Measurements from ENCODE around the gene BUD23. TPM values are rescaled to one million over a fixed set of nuclear protein-coding genes. Genes with fewer than 3 reads are reported as not detected.

BUD23 gene
- total and polyA plus RNA-seq, 2 experiments from 2014 or later: 62.1 to 117 TPM

DNA sequence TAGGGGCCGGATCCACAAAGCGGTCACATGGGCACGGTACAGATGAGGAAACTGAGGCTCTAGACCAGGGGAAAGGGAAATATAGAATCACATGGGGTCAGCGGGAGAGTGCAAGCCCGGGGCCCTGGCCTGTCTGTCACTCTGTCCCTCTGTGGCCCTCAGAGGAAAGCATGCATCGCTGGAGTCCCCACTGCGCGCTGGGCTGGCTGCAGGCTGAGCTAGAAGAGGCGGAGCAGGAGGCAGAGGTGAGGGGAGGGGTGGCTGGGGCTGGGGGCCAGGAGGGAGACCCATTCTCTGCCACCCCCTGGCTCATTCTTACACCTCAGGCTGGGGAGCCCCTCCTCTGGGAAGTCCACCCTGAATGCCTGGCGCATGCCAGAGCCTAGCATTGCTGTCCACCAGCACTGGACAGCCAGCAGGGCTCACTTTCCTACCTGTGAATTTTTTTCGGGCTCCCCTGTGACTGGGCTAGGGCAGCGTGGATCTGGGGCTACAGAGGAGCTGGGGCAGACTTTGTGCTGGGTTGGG is 13.5 kb upstream of the BUD23 start:
- H3K9me3 Mint-ChIP-seq: no peaks in the 10 kb centered on the region
- DNase-seq (ENCODE audit: low spot score) (no peak), ATAC-seq (no peak)
- H3K79me2 ChIP-seq (replicated peaks; ENCODE audit: insufficient read depth): no peaks in the 10 kb centered on the region
- TF ChIP-seq ZNF331 (CRISPR knock-in tag; IDR thresholded peaks at IDR 0.05; ENCODE audit: low read depth): no peak
- no peak for TF ChIP-seq CREB1 (CRISPR knock-in tag; IDR thresholded peaks at IDR 0.05; ENCODE audit: low read depth)
- no peak for TF ChIP-seq EZH2phosphoT487 (IDR thresholded peaks at IDR 0.05; ENCODE audit: unreplicated experiment)
- TF ChIP-seq STAT1 (IDR thresholded peaks at IDR 0.05; ENCODE audit: unreplicated experiment): no peak
- no peak for TF ChIP-seq EZH2 (IDR thresholded peaks at IDR 0.05; ENCODE audit: low read depth, unreplicated experiment)
- TF ChIP-seq POLR2AphosphoS5 (IDR thresholded peaks at IDR 0.05; ENCODE audit: low read depth): no peak
- no peak for TF ChIP-seq JUNB (IDR thresholded peaks at IDR 0.05; ENCODE audit: unreplicated experiment)
- TF ChIP-seq, protein P1, sequence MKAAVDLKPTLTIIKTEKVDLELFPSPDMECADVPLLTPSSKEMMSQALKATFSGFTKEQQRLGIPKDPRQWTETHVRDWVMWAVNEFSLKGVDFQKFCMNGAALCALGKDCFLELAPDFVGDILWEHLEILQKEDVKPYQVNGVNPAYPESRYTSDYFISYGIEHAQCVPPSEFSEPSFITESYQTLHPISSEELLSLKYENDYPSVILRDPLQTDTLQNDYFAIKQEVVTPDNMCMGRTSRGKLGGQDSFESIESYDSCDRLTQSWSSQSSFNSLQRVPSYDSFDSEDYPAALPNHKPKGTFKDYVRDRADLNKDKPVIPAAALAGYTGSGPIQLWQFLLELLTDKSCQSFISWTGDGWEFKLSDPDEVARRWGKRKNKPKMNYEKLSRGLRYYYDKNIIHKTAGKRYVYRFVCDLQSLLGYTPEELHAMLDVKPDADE (IDR thresholded peaks at IDR 0.05): no peak
- TF ChIP-seq, protein P2, sequence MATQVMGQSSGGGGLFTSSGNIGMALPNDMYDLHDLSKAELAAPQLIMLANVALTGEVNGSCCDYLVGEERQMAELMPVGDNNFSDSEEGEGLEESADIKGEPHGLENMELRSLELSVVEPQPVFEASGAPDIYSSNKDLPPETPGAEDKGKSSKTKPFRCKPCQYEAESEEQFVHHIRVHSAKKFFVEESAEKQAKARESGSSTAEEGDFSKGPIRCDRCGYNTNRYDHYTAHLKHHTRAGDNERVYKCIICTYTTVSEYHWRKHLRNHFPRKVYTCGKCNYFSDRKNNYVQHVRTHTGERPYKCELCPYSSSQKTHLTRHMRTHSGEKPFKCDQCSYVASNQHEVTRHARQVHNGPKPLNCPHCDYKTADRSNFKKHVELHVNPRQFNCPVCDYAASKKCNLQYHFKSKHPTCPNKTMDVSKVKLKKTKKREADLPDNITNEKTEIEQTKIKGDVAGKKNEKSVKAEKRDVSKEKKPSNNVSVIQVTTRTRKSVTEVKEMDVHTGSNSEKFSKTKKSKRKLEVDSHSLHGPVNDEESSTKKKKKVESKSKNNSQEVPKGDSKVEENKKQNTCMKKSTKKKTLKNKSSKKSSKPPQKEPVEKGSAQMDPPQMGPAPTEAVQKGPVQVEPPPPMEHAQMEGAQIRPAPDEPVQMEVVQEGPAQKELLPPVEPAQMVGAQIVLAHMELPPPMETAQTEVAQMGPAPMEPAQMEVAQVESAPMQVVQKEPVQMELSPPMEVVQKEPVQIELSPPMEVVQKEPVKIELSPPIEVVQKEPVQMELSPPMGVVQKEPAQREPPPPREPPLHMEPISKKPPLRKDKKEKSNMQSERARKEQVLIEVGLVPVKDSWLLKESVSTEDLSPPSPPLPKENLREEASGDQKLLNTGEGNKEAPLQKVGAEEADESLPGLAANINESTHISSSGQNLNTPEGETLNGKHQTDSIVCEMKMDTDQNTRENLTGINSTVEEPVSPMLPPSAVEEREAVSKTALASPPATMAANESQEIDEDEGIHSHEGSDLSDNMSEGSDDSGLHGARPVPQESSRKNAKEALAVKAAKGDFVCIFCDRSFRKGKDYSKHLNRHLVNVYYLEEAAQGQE (IDR thresholded peaks at IDR 0.05; ENCODE audit: unreplicated experiment): no peak
- TF ChIP-seq ZNF114 (CRISPR knock-in tag; IDR thresholded peaks at IDR 0.05): no peak
- TF ChIP-seq, protein P3, sequence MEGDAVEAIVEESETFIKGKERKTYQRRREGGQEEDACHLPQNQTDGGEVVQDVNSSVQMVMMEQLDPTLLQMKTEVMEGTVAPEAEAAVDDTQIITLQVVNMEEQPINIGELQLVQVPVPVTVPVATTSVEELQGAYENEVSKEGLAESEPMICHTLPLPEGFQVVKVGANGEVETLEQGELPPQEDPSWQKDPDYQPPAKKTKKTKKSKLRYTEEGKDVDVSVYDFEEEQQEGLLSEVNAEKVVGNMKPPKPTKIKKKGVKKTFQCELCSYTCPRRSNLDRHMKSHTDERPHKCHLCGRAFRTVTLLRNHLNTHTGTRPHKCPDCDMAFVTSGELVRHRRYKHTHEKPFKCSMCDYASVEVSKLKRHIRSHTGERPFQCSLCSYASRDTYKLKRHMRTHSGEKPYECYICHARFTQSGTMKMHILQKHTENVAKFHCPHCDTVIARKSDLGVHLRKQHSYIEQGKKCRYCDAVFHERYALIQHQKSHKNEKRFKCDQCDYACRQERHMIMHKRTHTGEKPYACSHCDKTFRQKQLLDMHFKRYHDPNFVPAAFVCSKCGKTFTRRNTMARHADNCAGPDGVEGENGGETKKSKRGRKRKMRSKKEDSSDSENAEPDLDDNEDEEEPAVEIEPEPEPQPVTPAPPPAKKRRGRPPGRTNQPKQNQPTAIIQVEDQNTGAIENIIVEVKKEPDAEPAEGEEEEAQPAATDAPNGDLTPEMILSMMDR (conservative IDR thresholded peaks at IDR 0.05; ENCODE audit: low read depth in 2 of 2): no peak
- TF ChIP-seq, protein P4, sequence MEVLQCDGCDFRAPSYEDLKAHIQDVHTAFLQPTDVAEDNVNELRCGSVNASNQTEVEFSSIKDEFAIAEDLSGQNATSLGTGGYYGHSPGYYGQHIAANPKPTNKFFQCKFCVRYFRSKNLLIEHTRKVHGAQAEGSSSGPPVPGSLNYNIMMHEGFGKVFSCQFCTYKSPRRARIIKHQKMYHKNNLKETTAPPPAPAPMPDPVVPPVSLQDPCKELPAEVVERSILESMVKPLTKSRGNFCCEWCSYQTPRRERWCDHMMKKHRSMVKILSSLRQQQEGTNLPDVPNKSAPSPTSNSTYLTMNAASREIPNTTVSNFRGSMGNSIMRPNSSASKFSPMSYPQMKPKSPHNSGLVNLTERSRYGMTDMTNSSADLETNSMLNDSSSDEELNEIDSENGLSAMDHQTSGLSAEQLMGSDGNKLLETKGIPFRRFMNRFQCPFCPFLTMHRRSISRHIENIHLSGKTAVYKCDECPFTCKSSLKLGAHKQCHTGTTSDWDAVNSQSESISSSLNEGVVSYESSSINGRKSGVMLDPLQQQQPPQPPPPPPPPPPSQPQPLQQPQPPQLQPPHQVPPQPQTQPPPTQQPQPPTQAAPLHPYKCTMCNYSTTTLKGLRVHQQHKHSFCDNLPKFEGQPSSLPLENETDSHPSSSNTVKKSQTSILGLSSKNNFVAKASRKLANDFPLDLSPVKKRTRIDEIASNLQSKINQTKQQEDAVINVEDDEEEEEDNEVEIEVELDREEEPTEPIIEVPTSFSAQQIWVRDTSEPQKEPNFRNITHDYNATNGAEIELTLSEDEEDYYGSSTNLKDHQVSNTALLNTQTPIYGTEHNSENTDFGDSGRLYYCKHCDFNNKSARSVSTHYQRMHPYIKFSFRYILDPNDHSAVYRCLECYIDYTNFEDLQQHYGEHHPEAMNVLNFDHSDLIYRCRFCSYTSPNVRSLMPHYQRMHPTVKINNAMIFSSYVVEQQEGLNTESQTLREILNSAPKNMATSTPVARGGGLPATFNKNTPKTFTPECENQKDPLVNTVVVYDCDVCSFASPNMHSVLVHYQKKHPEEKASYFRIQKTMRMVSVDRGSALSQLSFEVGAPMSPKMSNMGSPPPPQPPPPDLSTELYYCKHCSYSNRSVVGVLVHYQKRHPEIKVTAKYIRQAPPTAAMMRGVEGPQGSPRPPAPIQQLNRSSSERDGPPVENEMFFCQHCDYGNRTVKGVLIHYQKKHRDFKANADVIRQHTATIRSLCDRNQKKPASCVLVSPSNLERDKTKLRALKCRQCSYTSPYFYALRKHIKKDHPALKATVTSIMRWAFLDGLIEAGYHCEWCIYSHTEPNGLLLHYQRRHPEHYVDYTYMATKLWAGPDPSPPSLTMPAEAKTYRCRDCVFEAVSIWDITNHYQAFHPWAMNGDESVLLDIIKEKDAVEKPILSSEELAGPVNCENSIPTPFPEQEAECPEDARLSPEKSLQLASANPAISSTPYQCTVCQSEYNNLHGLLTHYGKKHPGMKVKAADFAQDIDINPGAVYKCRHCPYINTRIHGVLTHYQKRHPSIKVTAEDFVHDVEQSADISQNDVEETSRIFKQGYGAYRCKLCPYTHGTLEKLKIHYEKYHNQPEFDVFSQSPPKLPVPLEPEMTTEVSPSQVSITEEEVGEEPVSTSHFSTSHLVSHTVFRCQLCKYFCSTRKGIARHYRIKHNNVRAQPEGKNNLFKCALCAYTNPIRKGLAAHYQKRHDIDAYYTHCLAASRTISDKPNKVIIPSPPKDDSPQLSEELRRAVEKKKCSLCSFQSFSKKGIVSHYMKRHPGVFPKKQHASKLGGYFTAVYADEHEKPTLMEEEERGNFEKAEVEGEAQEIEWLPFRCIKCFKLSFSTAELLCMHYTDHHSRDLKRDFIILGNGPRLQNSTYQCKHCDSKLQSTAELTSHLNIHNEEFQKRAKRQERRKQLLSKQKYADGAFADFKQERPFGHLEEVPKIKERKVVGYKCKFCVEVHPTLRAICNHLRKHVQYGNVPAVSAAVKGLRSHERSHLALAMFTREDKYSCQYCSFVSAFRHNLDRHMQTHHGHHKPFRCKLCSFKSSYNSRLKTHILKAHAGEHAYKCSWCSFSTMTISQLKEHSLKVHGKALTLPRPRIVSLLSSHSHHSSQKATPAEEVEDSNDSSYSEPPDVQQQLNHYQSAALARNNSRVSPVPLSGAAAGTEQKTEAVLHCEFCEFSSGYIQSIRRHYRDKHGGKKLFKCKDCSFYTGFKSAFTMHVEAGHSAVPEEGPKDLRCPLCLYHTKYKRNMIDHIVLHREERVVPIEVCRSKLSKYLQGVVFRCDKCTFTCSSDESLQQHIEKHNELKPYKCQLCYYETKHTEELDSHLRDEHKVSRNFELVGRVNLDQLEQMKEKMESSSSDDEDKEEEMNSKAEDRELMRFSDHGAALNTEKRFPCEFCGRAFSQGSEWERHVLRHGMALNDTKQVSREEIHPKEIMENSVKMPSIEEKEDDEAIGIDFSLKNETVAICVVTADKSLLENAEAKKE (CRISPR knock-in tag; IDR thresholded peaks at IDR 0.05): no peak
- TF ChIP-seq NANOG (IDR thresholded peaks at IDR 0.05; ENCODE audit: borderline replicate concordance): no peak
- peaks cover 17% of the 10 kb centered on the region; the same call in 2 of the 3 replicates for H3K4me1 Mint-ChIP-seq
- peaks cover 19% of the 10 kb centered on the region; the same call in 1 of the 2 replicates for H3K4me1 ChIP-seq (ENCODE audit: insufficient read depth)
- H3K27ac Mint-ChIP-seq: no peak overlapping the region
- no peaks in the 10 kb centered on the region for H3K9me2 ChIP-seq (ENCODE audit: insufficient read depth)
- H3F3A ChIP-seq (replicated peaks; ENCODE audit: low read depth): 0 out of 2 replicates have a peak, but pooled peaks cover 5% of the 10 kb centered on the region
- no peak overlapping the region for H2AFZ ChIP-seq
- H3K36me3 Mint-ChIP-seq (ENCODE audit: low read depth): peaks cover 3% of the 10 kb centered on the region; the same call in 1 of the 3 replicates
- H3K27me3 Mint-ChIP-seq (ENCODE audit: insufficient read depth, low read depth, poor library complexity): peaks cover 21% of the 10 kb centered on the region
- H3K4me2 ChIP-seq: no peak overlapping the region
- H4K20me1 ChIP-seq (replicated peaks; ENCODE audit: insufficient read depth): no peaks in the 10 kb centered on the region; the same call in 1 of the 2 replicates
- no peak overlapping the region for H3K4me3 ChIP-seq
- no peak overlapping the region for H3K27ac ChIP-seq (ENCODE audit: low read depth)
- H3K27me3 ChIP-seq (ENCODE audit: insufficient read depth): peaks cover 11% of the 10 kb centered on the region
- H3K4me3 Mint-ChIP-seq: no peak overlapping the region
- no peaks in the 10 kb centered on the region for H3K36me3 ChIP-seq (ENCODE audit: insufficient read depth)

Measured in GM23338 (cell line).